ENCODE measurements around the gene NVL.

DNA sequence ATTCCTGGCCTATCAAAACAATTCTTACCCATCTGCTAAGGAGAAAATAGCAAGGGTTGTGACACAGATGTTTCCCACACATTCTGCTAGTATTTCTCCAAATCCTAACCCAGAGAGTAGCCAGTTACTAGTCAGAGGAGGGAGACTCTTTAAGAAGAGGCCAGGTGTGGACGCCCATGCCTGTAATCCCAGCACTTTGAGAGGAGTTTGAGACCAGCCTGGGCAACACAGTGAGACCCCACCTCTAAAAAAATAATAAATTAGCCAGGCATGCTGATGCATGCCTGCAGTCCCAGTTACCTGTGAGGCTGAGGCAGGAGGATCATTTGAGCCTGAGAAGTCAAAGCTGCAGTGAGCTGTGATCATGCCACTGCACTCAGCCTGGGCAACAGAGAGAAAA is 28.6 kb downstream of the NVL start:
- TF ChIP-seq, protein P1, sequence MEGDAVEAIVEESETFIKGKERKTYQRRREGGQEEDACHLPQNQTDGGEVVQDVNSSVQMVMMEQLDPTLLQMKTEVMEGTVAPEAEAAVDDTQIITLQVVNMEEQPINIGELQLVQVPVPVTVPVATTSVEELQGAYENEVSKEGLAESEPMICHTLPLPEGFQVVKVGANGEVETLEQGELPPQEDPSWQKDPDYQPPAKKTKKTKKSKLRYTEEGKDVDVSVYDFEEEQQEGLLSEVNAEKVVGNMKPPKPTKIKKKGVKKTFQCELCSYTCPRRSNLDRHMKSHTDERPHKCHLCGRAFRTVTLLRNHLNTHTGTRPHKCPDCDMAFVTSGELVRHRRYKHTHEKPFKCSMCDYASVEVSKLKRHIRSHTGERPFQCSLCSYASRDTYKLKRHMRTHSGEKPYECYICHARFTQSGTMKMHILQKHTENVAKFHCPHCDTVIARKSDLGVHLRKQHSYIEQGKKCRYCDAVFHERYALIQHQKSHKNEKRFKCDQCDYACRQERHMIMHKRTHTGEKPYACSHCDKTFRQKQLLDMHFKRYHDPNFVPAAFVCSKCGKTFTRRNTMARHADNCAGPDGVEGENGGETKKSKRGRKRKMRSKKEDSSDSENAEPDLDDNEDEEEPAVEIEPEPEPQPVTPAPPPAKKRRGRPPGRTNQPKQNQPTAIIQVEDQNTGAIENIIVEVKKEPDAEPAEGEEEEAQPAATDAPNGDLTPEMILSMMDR (IDR thresholded peaks at IDR 0.05): no peak
- TF ChIP-seq PREB (CRISPR knock-in tag; IDR thresholded peaks at IDR 0.05; ENCODE audit: borderline replicate concordance) (no peak), NR1H2 (CRISPR knock-in tag; IDR thresholded peaks at IDR 0.05) (no peak), NFYB (CRISPR knock-in tag; conservative IDR thresholded peaks at IDR 0.05; ENCODE audit: low read depth) (no peak)
- TF ChIP-seq, protein P2, sequence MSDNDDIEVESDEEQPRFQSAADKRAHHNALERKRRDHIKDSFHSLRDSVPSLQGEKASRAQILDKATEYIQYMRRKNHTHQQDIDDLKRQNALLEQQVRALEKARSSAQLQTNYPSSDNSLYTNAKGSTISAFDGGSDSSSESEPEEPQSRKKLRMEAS (CRISPR knock-in tag; IDR thresholded peaks at IDR 0.05): no peak
- TF ChIP-seq, protein P3, sequence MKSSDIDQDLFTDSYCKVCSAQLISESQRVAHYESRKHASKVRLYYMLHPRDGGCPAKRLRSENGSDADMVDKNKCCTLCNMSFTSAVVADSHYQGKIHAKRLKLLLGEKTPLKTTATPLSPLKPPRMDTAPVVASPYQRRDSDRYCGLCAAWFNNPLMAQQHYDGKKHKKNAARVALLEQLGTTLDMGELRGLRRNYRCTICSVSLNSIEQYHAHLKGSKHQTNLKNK (CRISPR knock-in tag; IDR thresholded peaks at IDR 0.05): no peak

Measured in WTC11 (cell line).